PC-3 (cell line): Measurements from ENCODE around the gene AFG1L. TPM values are rescaled to one million over a fixed set of nuclear protein-coding genes. Genes with fewer than 3 reads are reported as not detected.
"Not testable (repeated sequence)": the region's sequence is repeated elsewhere in the genome, so short reads cannot be mapped to it uniquely, and the experiment has no call there.

Experiments
- ATAC-seq: fragments of 200-7000 bp; cut with Tn5 transposase; 2 replicates; pipeline ENCODE4 v1.9.1; 2020; ENCODE audit warnings: mild to moderate bottlenecking, moderate library complexity
- BruUV-seq: library from RNA; stranded (reverse); fragments of 400-500 nt; replicated peaks from 2 replicates; lab custom pipeline; 2021; lab: Mats Ljungman, UMichigan
- CTCF ChIA-PET: fragments of 300-600 bp; sonication (Branson Sonifier 250); formaldehyde crosslinking; loops from one replicate; lab custom pipeline; 2022; ENCODE audit warnings: antibody characterized with exemption; lab: Charles Lee
- POLR2A ChIA-PET: fragments of 300-600 bp; sonication (Branson Sonifier 250); formaldehyde crosslinking; loops from one replicate; lab custom pipeline; 2022; ENCODE audit warnings: antibody characterized with exemption; ENCODE audit not compliant: unreplicated experiment; lab: Charles Lee
- DNase-seq: peaks from one replicate; pipeline ENCODE4 v3.0.0-alpha.2; 2015
- H2AFZ ChIP-seq: fragments of 300-600 bp; sonication (generic); 2 replicates; pipeline ENCODE4 v1.6.0; 2016; ENCODE audit warnings: antibody characterized with exemption, low read length
- H3F3A ChIP-seq: fragments of 300-600 bp; sonication (generic); one replicate; pipeline ENCODE4 v1.6.0; 2017; ENCODE audit warnings: antibody characterized with exemption, low read length, control low read depth, mild to moderate bottlenecking; ENCODE audit not compliant: unreplicated experiment
- H3K27ac ChIP-seq: fragments of 300-600 bp; sonication (generic); 2 replicates; pipeline ENCODE4 v1.5.1; 2016; ENCODE audit warnings: mild to moderate bottlenecking, low read length
- H3K27me3 ChIP-seq: fragments of 300-600 bp; sonication (generic); 2 replicates; pipeline ENCODE4 v1.6.1; 2016; ENCODE audit warnings: low read length, mixed read lengths
- H3K36me3 ChIP-seq: fragments of 300-600 bp; sonication (generic); 2 replicates; pipeline ENCODE4 v1.6.1; 2016; ENCODE audit warnings: low read depth, mixed run types, low read length, mixed read lengths
- H3K4me1 ChIP-seq: fragments of 300-600 bp; sonication (generic); 2 replicates; pipeline ENCODE4 v1.5.1; 2016; ENCODE audit warnings: low read length; ENCODE audit not compliant: insufficient read depth
- H3K4me2 ChIP-seq: fragments of 300-600 bp; sonication (generic); 2 replicates; pipeline ENCODE4 v1.6.0; 2016; ENCODE audit warnings: low read length
- H3K4me3 ChIP-seq: fragments of 300-600 bp; sonication (generic); 2 replicates; pipeline ENCODE4 v1.5.1; 2016; ENCODE audit warnings: mild to moderate bottlenecking, low read length, mixed read lengths
- H3K79me2 ChIP-seq: fragments of 300-600 bp; sonication (generic); 2 replicates; pipeline ENCODE4 v1.6.1; 2017; ENCODE audit warnings: low read length, mixed read lengths
- H3K9ac ChIP-seq: fragments of 300-600 bp; sonication (generic); 2 replicates; pipeline ENCODE4 v1.6.0; 2016; ENCODE audit warnings: mild to moderate bottlenecking, low read length
- H3K9me2 ChIP-seq: fragments of 300-600 bp; sonication (generic); replicated peaks from 2 replicates; pipeline ENCODE4 v1.6.1; 2016; ENCODE audit warnings: mixed run types, low read length, mixed read lengths
- H3K9me3 ChIP-seq: fragments of 300-600 bp; sonication (generic); 2 replicates; pipeline ENCODE4 v1.6.1; 2016; ENCODE audit warnings: low read length, mixed read lengths
- H4K20me1 ChIP-seq: fragments of 300-600 bp; sonication (generic); 2 replicates; pipeline ENCODE4 v1.6.1; 2016; ENCODE audit warnings: low read length, mixed read lengths
- CTCF ChIP-seq: fragments of 300-600 bp; sonication (generic); conservative IDR thresholded peaks from 2 replicates; pipeline ENCODE4 v1.5.1; 2017; ENCODE audit warnings: antibody characterized with exemption, low read depth, mild to moderate bottlenecking, low read length
- EZH2 ChIP-seq: fragments of 300-600 bp; sonication (generic); IDR thresholded peaks from one replicate; pipeline ENCODE4 v1.6.1; 2017; ENCODE audit warnings: antibody characterized with exemption, mild to moderate bottlenecking, low read length; ENCODE audit not compliant: unreplicated experiment
- EZH2phosphoT487 ChIP-seq: fragments of 300-600 bp; sonication (generic); IDR thresholded peaks from 2 replicates; pipeline ENCODE4 v1.6.1; 2018; ENCODE audit warnings: mild to moderate bottlenecking, antibody characterized with exemption, low read length, borderline replicate concordance
- intact Hi-C: fragments of 100-400 bp; cut with micrococcal nuclease; formaldehyde crosslinking; loops from 2 replicates; pipeline ENCODE4 v1.9.0; 2023
- total RNA-seq: library from RNA; depleted of rRNA; stranded (reverse); fragments of >200 nt; gene quantifications from 2 replicates; pipeline ENCODE4 v1.2.3, GENCODE V29; 2014

AFG1L gene
- total RNA-seq, 1 experiment from 2014 or later, result 3.6 TPM

GRCh38 chr6:108263371-108263770, 31.5 kb upstream of the AFG1L start:
- peaks cover 6% of the 10 kb centered on the region; the same call in 1 of the 2 replicates for H3K4me1 ChIP-seq
- ATAC-seq (no peak), DNase-seq (no peak)
- H3K27ac ChIP-seq, result no peak overlapping the region
- H3K9me2 ChIP-seq, result no peaks in the 10 kb centered on the region
- intact Hi-C loops, result loop anchor here (5.0 kb wide), 1 partner anchor 136 kb away; no protein-coding TSS in a partner anchor
- H3K9me3 ChIP-seq, result no peaks in the 10 kb centered on the region
- CTCF ChIA-PET, result no interaction called here
- no peak overlapping the region for H3K4me3 ChIP-seq
- H3K9ac ChIP-seq, result no peak overlapping the region
- no peaks in the 10 kb centered on the region for H3K27me3 ChIP-seq
- TF ChIP-seq EZH2phosphoT487, result no peak
- POLR2A ChIA-PET, result no interaction called here
- H2AFZ ChIP-seq, result no peak overlapping the region
- no TSS peak for BruUV-seq
- peaks cover 24% of the 10 kb centered on the region for H3K79me2 ChIP-seq
- H3F3A ChIP-seq, result no peaks in the 10 kb centered on the region
- no peaks in the 10 kb centered on the region for H3K36me3 ChIP-seq
- no peak overlapping the region for H3K4me2 ChIP-seq
- no peaks in the 10 kb centered on the region for H4K20me1 ChIP-seq

GRCh38 chr6:108268845-108269244, 26.0 kb upstream of the AFG1L start:
- ChIA-PET POLR2A (no interaction called here), CTCF (interaction anchor here (1.0 kb wide), 1 partner anchor 223 kb away, joined by 4 read pairs; no protein-coding TSS in a partner anchor)
- H3F3A ChIP-seq, result no peaks in the 10 kb centered on the region
- no peaks in the 10 kb centered on the region for H3K4me1 ChIP-seq
- BruUV-seq, result no TSS peak
- no peak overlapping the region for H2AFZ ChIP-seq
- H3K27me3 ChIP-seq, result no peaks in the 10 kb centered on the region
- H3K9ac ChIP-seq, result no peak overlapping the region
- H3K36me3 ChIP-seq, result no peaks in the 10 kb centered on the region
- H3K79me2 ChIP-seq, result no peaks in the 10 kb centered on the region
- TF ChIP-seq CTCF (no peak), EZH2phosphoT487 (no peak), EZH2 (no peak)
- no peak overlapping the region for H3K4me3 ChIP-seq
- intact Hi-C loops, result no loop called here
- DNase-seq (peak; percentile 33), ATAC-seq (peak; percentile 59)
- H3K9me3 ChIP-seq, result no peaks in the 10 kb centered on the region
- no peaks in the 10 kb centered on the region for H4K20me1 ChIP-seq
- H3K9me2 ChIP-seq, result no peaks in the 10 kb centered on the region
- H3K27ac ChIP-seq, result no peak overlapping the region
- H3K4me2 ChIP-seq, result no peak overlapping the region

GRCh38 chr6:108269955-108270354, 24.9 kb upstream of the AFG1L start:
- intact Hi-C loops, POLR2A ChIA-PET: not testable (repeated sequence)

GRCh38 chr6:108274546-108274945, 20.3 kb upstream of the AFG1L start:
- no peaks in the 10 kb centered on the region for H3K27me3 ChIP-seq
- H3K9me2 ChIP-seq, result no peaks in the 10 kb centered on the region
- H2AFZ ChIP-seq, result no peak overlapping the region
- intact Hi-C loops, result no loop called here
- no peak overlapping the region for H3K27ac ChIP-seq
- H3F3A ChIP-seq, result no peaks in the 10 kb centered on the region
- ATAC-seq (no peak), DNase-seq (no peak)
- TF ChIP-seq CTCF, result no peak
- no peak overlapping the region for H3K4me3 ChIP-seq
- no peaks in the 10 kb centered on the region for H3K4me1 ChIP-seq
- BruUV-seq, result no TSS peak
- ChIA-PET POLR2A (no interaction called here), CTCF (no interaction called here)
- no peak overlapping the region for H3K4me2 ChIP-seq
- no peaks in the 10 kb centered on the region for H4K20me1 ChIP-seq
- no peaks in the 10 kb centered on the region for H3K9me3 ChIP-seq
- H3K36me3 ChIP-seq, result no peaks in the 10 kb centered on the region
- no peaks in the 10 kb centered on the region for H3K79me2 ChIP-seq
- H3K9ac ChIP-seq, result no peak overlapping the region

More at GRCh38 chr6:108269955-108270354, 24.9 kb upstream of the AFG1L start:
- H3K4me2 ChIP-seq, H2AFZ ChIP-seq, H3F3A ChIP-seq, H3K9me2 ChIP-seq, BruUV-seq, ATAC-seq, H3K4me3 ChIP-seq, H3K4me1 ChIP-seq, CTCF ChIA-PET, H4K20me1 ChIP-seq, H3K9me3 ChIP-seq, H3K9ac ChIP-seq, DNase-seq, H3K27ac ChIP-seq, H3K79me2 ChIP-seq, H3K36me3 ChIP-seq, H3K27me3 ChIP-seq: not testable (repeated sequence)
